HCT116 (cell line): ENCODE results near the gene RGMB. TPM values are rescaled to one million over a fixed set of nuclear protein-coding genes. Genes with fewer than 3 reads are reported as not detected.

ENCODE experiments used
- ATAC-seq: fragments of 200-7000 bp; cut with Tn5 transposase; 2 replicates; pipeline ENCODE4 v1.9.1; 2020; ENCODE audit warnings: mild to moderate bottlenecking, moderate library complexity
- BruUV-seq: library from RNA; stranded (reverse); fragments of 400-500 nt; replicated peaks from 2 replicates; lab custom pipeline; 2021; lab: Mats Ljungman, UMichigan
- CTCF ChIA-PET: fragments of 300-600 bp; sonication (Branson Sonifier 250); formaldehyde crosslinking; loops from one replicate; lab custom pipeline; 2021; ENCODE audit warnings: antibody characterized with exemption; lab: Charles Lee
- POLR2A ChIA-PET: fragments of 300-600, 350-600 bp; sonication (Branson Sonifier 250); formaldehyde crosslinking; loops from one replicate; lab custom pipeline; 2021; ENCODE audit warnings: antibody characterized with exemption; lab: Charles Lee
- RAD21 ChIA-PET, 2 experiments: fragments of 300-600 bp; sonication (Branson Sonifier 250); formaldehyde crosslinking; loops; one replicate each; lab custom pipeline; 2023; ENCODE audit warnings: low total read pairs in 2 of 2; ENCODE audit not compliant: uncharacterized antibody in 2 of 2, unreplicated experiment in 2 of 2, low non-redundant PET in 1 of 2; lab: Charles Lee
- DNase-seq: peaks from one replicate; pipeline ENCODE4 v3.0.0-alpha.2; 2010; ENCODE audit warnings: low read depth, low spot score
- H2AFZ ChIP-seq: fragments of 200-600 bp; shearing (Covaris generic), sonication (generic); 2 replicates; pipeline ENCODE4 v1.6.1; 2017; ENCODE audit warnings: low read depth, mixed run types, mixed read lengths, antibody characterized with exemption, low read length; ENCODE audit not compliant: poor library complexity, severe bottlenecking
- H3K27ac ChIP-seq: 2 replicates; pipeline ENCODE4 v1.5.1; 2012; ENCODE audit warnings: low read depth, low read length
- H3K27me3 ChIP-seq: fragments of 200-600 bp; sonication (generic); 2 replicates; pipeline ENCODE4 v1.6.1; 2016; ENCODE audit warnings: mixed run types, low read length, mixed read lengths; ENCODE audit not compliant: insufficient read depth
- H3K36me3 ChIP-seq, 2 experiments: fragments of 200-500 bp in 1 of 2; fragments of 200-600 bp in 1 of 2; sonication (Bioruptor generic) in 1 of 2; sonication (generic) in 1 of 2; 2 replicates each; pipeline versions ENCODE4 v1.5.1 to v1.6.1; 2014 to 2016; ENCODE audit warnings: low read length in 2 of 2, inconsistent platforms in 1 of 2, mixed read lengths in 1 of 2, mixed run types in 1 of 2; ENCODE audit not compliant: insufficient read depth in 2 of 2, control insufficient read depth in 1 of 2
- H3K4me1 ChIP-seq, 2 experiments: fragments of 200-600 bp in 1 of 2; sonication (generic) in 1 of 2; 2 replicates each; pipeline versions ENCODE4 v1.5.1 to v1.6.1; 2012 to 2017; ENCODE audit warnings: low read length in 2 of 2, inconsistent platforms in 1 of 2, mild to moderate bottlenecking in 1 of 2, mixed read lengths in 1 of 2, mixed run types in 1 of 2, moderate library complexity in 1 of 2; ENCODE audit not compliant: insufficient read depth in 2 of 2, control insufficient read depth in 1 of 2
- H3K4me2 ChIP-seq: fragments of 200-600 bp; sonication (generic); 2 replicates; pipeline ENCODE4 v1.6.1; 2017; ENCODE audit warnings: mixed run types, low read length, mixed read lengths
- H3K4me3 ChIP-seq, 2 experiments: fragments of 200-600 bp in 1 of 2; sonication (generic) in 1 of 2; replicated peaks in 1 of 2; 2 replicates each; pipeline ENCODE4 v1.5.1; 2011 to 2016; ENCODE audit warnings: low read length in 2 of 2, control low read depth in 1 of 2, low read depth in 1 of 2, mild to moderate bottlenecking in 1 of 2, mixed read lengths in 1 of 2, mixed run types in 1 of 2
- H3K79me2 ChIP-seq: fragments of 200-600 bp; sonication (generic); 2 replicates; pipeline ENCODE4 v1.6.1; 2017; ENCODE audit warnings: mild to moderate bottlenecking, mixed run types, low read length, moderate library complexity, mixed read lengths; ENCODE audit not compliant: insufficient read depth
- H3K9ac ChIP-seq: fragments of 200-600 bp; sonication (generic); 2 replicates; pipeline ENCODE4 v1.6.1; 2016; ENCODE audit warnings: low read length, mixed read lengths
- H3K9me2 ChIP-seq: fragments of 200-600 bp; sonication (generic), shearing (Covaris generic); 2 replicates; pipeline ENCODE4 v1.6.1; 2017; ENCODE audit warnings: mixed run types, mild to moderate bottlenecking, moderate library complexity; ENCODE audit not compliant: insufficient read depth
- H3K9me3 ChIP-seq, 2 experiments: fragments of 200-500 bp in 1 of 2; fragments of 200-600 bp in 1 of 2; sonication (Bioruptor generic) in 1 of 2; sonication (generic) in 1 of 2; 2 replicates each; pipeline ENCODE4 v1.6.1; 2014 to 2017; ENCODE audit warnings: low read length in 2 of 2, mixed read lengths in 2 of 2, inconsistent platforms in 1 of 2, low read depth in 1 of 2, mild to moderate bottlenecking in 1 of 2, mixed run types in 1 of 2, moderate library complexity in 1 of 2; ENCODE audit not compliant: control insufficient read depth in 1 of 2, insufficient read depth in 1 of 2
- H4K20me1 ChIP-seq: fragments of 200-600 bp; sonication (generic), shearing (Covaris generic); 2 replicates; pipeline ENCODE4 v1.6.1; 2017; ENCODE audit warnings: mixed run types, mild to moderate bottlenecking, moderate library complexity; ENCODE audit not compliant: insufficient read depth
- CBX3 ChIP-seq: IDR thresholded peaks from 2 replicates; pipeline ENCODE4 v1.6.1; 2012; ENCODE audit warnings: low read depth
- CEBPB ChIP-seq: IDR thresholded peaks from 2 replicates; pipeline ENCODE4 v1.6.1; 2012; ENCODE audit warnings: low read depth
- EGR1 ChIP-seq: IDR thresholded peaks from 2 replicates; pipeline ENCODE4 v1.6.1; 2012; ENCODE audit warnings: low read depth
- EZH2 ChIP-seq: fragments of 200-600 bp; sonication (generic); IDR thresholded peaks from 2 replicates; pipeline ENCODE4 v1.6.1; 2017; ENCODE audit warnings: antibody characterized with exemption, mixed run types
- EZH2phosphoT487 ChIP-seq: fragments of 200-600 bp; IDR thresholded peaks from 2 replicates; pipeline ENCODE4 v1.6.1; 2018; ENCODE audit warnings: antibody characterized with exemption, borderline replicate concordance
- FOSL1 ChIP-seq: IDR thresholded peaks from 2 replicates; pipeline ENCODE4 v1.6.1; 2012; ENCODE audit warnings: low read depth
- JUND ChIP-seq: IDR thresholded peaks from 2 replicates; pipeline ENCODE4 v1.6.1; 2012
- SP1 ChIP-seq: IDR thresholded peaks from 2 replicates; pipeline ENCODE4 v1.6.1; 2012; ENCODE audit warnings: low read depth
- SRF ChIP-seq: IDR thresholded peaks from 2 replicates; pipeline ENCODE4 v1.6.1; 2012; ENCODE audit warnings: low read depth
- TCF7L2 ChIP-seq: IDR thresholded peaks from 2 replicates; pipeline ENCODE4 v1.7.0; 2011; ENCODE audit warnings: borderline replicate concordance, inconsistent platforms; ENCODE audit not compliant: insufficient read depth, insufficient read length; ENCODE audit errors: extremely low read depth
- YY1 ChIP-seq: IDR thresholded peaks from 2 replicates; pipeline ENCODE4 v1.6.1; 2011; ENCODE audit warnings: low read length, low read depth, moderate library complexity, mild to moderate bottlenecking; ENCODE audit not compliant: insufficient replicate concordance; ENCODE audit errors: extremely low read depth
- ZFX ChIP-seq: fragments of 450-650 bp; IDR thresholded peaks from 2 replicates; pipeline ENCODE4 v1.6.1; 2017
- ZNF274 ChIP-seq: fragments of 200-500 bp; sonication (Bioruptor generic); IDR thresholded peaks from 2 replicates; pipeline ENCODE4 v1.6.1; 2014; ENCODE audit warnings: mild to moderate bottlenecking, low read depth, low read length, inconsistent platforms
- intact Hi-C: fragments of 100-400 bp; cut with micrococcal nuclease; formaldehyde crosslinking; loops from 2 replicates; pipeline ENCODE4 v1.10.0; 2022
- total RNA-seq: library from RNA; stranded (reverse); gene quantifications from one replicate; pipeline ENCODE4 v1.2.1, GENCODE V29; 2021; ENCODE audit not compliant: unreplicated experiment
- TF ChIP-seq, protein P1 (sequence below): IDR thresholded peaks from 2 replicates; pipeline ENCODE4 v1.6.1; 2012

RGMB gene
- total RNA-seq, 1 experiment from 2014 or later = 18.3 TPM

DNA sequence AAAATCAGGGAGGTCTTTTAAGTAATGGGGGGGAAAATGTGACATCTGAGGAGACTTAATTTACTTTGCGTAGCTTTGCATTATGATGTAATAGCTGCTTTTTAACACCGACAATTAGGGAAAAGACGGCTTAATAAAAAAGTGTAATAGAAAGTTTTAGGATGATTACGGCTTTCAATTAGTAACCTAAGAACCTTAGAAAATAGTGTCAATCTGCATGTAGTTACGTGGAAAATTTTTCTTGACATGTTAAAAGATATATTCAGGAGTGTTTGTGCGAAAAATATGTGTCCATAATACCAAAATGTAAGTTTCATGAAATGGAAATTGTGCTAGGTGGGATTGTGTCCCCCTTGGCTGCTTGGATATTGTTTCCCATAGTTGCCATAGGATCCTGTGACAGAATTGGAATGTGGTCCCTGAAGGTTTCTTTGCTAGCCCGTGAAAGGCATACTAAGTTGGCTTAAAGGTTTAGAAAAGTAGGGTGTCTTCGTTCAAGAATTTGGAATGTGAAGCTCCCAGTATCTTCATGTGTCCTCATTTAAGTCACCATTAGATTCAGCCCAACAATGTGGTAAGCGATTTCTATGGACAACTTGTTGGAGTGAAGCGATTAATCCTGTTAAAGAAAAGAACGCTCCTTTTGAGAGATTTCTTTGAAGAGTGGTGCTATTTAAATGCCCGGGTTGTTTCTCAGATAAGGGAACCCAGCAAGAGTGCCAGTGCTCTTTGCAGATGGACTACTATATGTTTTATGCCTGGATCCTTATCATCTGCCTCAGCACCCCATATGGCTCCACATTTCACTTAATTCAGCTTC, 2.0 kb downstream of the RGMB start:
- H3K27ac ChIP-seq = no peak overlapping the region
- peak overlapping the region; percentile 90 for H3K4me2 ChIP-seq
- POLR2A ChIA-PET = no interaction called here
- H4K20me1 ChIP-seq = peaks cover 6% of the 10 kb centered on the region; the same call in 1 of the 2 replicates
- intact Hi-C loops = no loop called here
- TF ChIP-seq EZH2 = no peak
- TF ChIP-seq CBX3 = no peak
- TF ChIP-seq ZFX = no peak
- no peak for TF ChIP-seq SRF
- no peak for TF ChIP-seq ZNF274
- TF ChIP-seq EZH2phosphoT487 = no peak
- TF ChIP-seq SP1 = no peak
- TF ChIP-seq, protein P1, sequence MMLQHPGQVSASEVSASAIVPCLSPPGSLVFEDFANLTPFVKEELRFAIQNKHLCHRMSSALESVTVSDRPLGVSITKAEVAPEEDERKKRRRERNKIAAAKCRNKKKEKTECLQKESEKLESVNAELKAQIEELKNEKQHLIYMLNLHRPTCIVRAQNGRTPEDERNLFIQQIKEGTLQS = no peak
- TF ChIP-seq TCF7L2 = no peak
- no peak for TF ChIP-seq FOSL1
- TF ChIP-seq EGR1 = no peak
- TF ChIP-seq CEBPB = no peak
- no peak for TF ChIP-seq JUND
- TF ChIP-seq YY1 = no peak
- TF ChIP-seq, all 23 proteins: peak for 0
- ChIA-PET CTCF (no interaction called here), RAD21 (no interaction called here)
- Histone ChIP-seq H3K9me2 (no peaks in the 10 kb centered on the region), H3K9ac (peak overlapping the region; percentile 80), H3K27me3 (0 out of 2 replicates have a peak, but pooled peaks cover under 1% of the 10 kb centered on the region), H3K79me2 (peaks cover 62% of the 10 kb centered on the region), H3K4me1 (peaks cover 19 to 37% of the 10 kb centered on the region in 2 experiments), H3K4me3 (peak overlapping the region; percentile 70 to 83), H3K36me3 (no peaks in the 10 kb centered on the region; a peak in 2 of 4 replicates), H2AFZ (no peak overlapping the region), H3K9me3 (no peaks in the 10 kb centered on the region)
- DNase-seq (no peak), ATAC-seq (no peak)
- BruUV-seq = no TSS peak
